22Rv1 (cell line): Measurements from ENCODE around the gene TECPR1.

Source experiments
- H3K27ac ChIP-seq: fragments of 450-650 bp; 2 replicates; pipeline ENCODE4 v1.5.1; 2017
- CTCF ChIP-seq: fragments of 450-650 bp; IDR thresholded peaks from 2 replicates; pipeline ENCODE4 v1.5.1; 2017; ENCODE audit warnings: mild to moderate bottlenecking
- ZFX ChIP-seq: fragments of 450-650 bp; IDR thresholded peaks from 2 replicates; pipeline ENCODE4 v1.6.1; 2017; ENCODE audit warnings: antibody characterized with exemption, borderline replicate concordance

TECPR1 gene

GRCh38 chr7:98192781-98193457 is 59.1 kb downstream of the TECPR1 start:
- TF ChIP-seq ZFX (no peak), CTCF (no peak)
- H3K27ac ChIP-seq: no peak overlapping the region

GRCh38 chr7:98191668-98192431 is 60.2 kb downstream of the TECPR1 start:
- TF ChIP-seq ZFX (no peak), CTCF (no peak)
- no peak overlapping the region for H3K27ac ChIP-seq

GRCh38 chr7:98189559-98189958 is 62.5 kb downstream of the TECPR1 start:
- TF ChIP-seq CTCF: no peak
- no peak for TF ChIP-seq ZFX
- no peak overlapping the region for H3K27ac ChIP-seq

- no peak for TF ChIP-seq CTCF
- TF ChIP-seq ZFX: no peak
- H3K27ac ChIP-seq: no peak overlapping the region
Observed at GRCh38 chr7:98187138-98187502, 64.9 kb downstream of the TECPR1 start.

- TF ChIP-seq CTCF (no peak), ZFX (no peak)
Observed at GRCh38 chr7:98186452-98187137, 65.4 kb downstream of the TECPR1 start.

GRCh38 chr7:98185101-98185500 is 66.9 kb downstream of the TECPR1 start:
- TF ChIP-seq ZFX (no peak), CTCF (no peak)
- H3K27ac ChIP-seq: no peak overlapping the region

More at GRCh38 chr7:98186452-98187137, 65.4 kb downstream of the TECPR1 start:
- no peak overlapping the region for H3K27ac ChIP-seq

GRCh38 chr7:98180751-98181150 is 71.3 kb downstream of the TECPR1 start:
- no peak overlapping the region for H3K27ac ChIP-seq

More at GRCh38 chr7:98180751-98181150, 71.3 kb downstream of the TECPR1 start:
- TF ChIP-seq CTCF: no peak
- no peak for TF ChIP-seq ZFX
